SK-N-MC (cell line): Measurements from ENCODE around the gene BCL2L1.

Experiments
- EZH2 ChIP-seq: fragments of 200-600 bp; sonication (generic); IDR thresholded peaks from one replicate; pipeline ENCODE4 v1.6.1; 2017; ENCODE audit warnings: antibody characterized with exemption
- FOXP2 ChIP-seq: optimal IDR thresholded peaks from 2 replicates; pipeline ENCODE3; 2011; ENCODE audit warnings: mild to moderate bottlenecking, moderate library complexity; ENCODE audit not compliant: insufficient read depth; ENCODE audit errors: extremely low read length, control extremely low read depth
- POLR2AphosphoS5 ChIP-seq: IDR thresholded peaks from 2 replicates; pipeline ENCODE4 v1.6.1; 2012; ENCODE audit warnings: mild to moderate bottlenecking, low read depth, low read length, borderline replicate concordance

GRCh38 chr20:31722257-31723068, at the start of gene BCL2L1:
- no peak for TF ChIP-seq POLR2AphosphoS5
- no peak for TF ChIP-seq EZH2
- no peak for TF ChIP-seq FOXP2
